Stomach (tissue), 9 donors: Measurements from ENCODE around the gene TTC7B. TPM values are rescaled to one million over a fixed set of nuclear protein-coding genes. Genes with fewer than 3 reads are reported as not detected.
"Not testable (repeated sequence)": the region's sequence is repeated elsewhere in the genome, so short reads cannot be mapped to it uniquely, and the experiment has no call there.

ENCODE experiments used
- DNase-seq, 2 donors: peaks; one replicate each; pipeline versions ENCODE4 v3.0.0 to v3.0.0-alpha.2; 2013 to 2019
- H3K27ac ChIP-seq, 5 donors: fragments of 200-600 bp in 4 of 5; sonication (generic) in 4 of 5; one replicate each; pipeline ENCODE4 v1.5.1; 2013 to 2019; ENCODE audit warnings: mild to moderate bottlenecking in 1 of 5, moderate library complexity in 1 of 5
- H3K27me3 ChIP-seq, 3 donors: fragments of 200-600 bp; sonication (generic); one replicate each; pipeline ENCODE4 v1.5.1; 2017 to 2019; ENCODE audit warnings: mixed run types in 1 of 3
- H3K36me3 ChIP-seq, 4 donors: fragments of 200-600 bp; sonication (generic); 1 replicate in 3 of 4; 2 replicates in 1 of 4; pipeline ENCODE4 v1.5.1; 2016 to 2019
- H3K4me1 ChIP-seq, 4 donors: fragments of 200-600 bp; sonication (generic); one replicate each; pipeline ENCODE4 v1.5.1; 2016 to 2019
- H3K4me3 ChIP-seq, 4 donors: fragments of 200-600 bp; sonication (generic) in 3 of 4; one replicate each; pipeline ENCODE4 v1.5.1; 2016 to 2019; ENCODE audit warnings: mild to moderate bottlenecking in 1 of 4
- H3K9me3 ChIP-seq, 4 donors: fragments of 200-600 bp; sonication (generic); one replicate each; pipeline ENCODE4 v1.5.1; 2016 to 2019
- CTCF ChIP-seq, 7 experiments: fragments of 450-650 bp in 4 of 7; fragments of 200-600 bp in 3 of 7; sonication (generic) in 3 of 7; IDR thresholded peaks; one replicate each; pipeline ENCODE4 v1.5.1; 2016 to 2019; ENCODE audit warnings: antibody characterized with exemption in 7 of 7, control low read depth in 2 of 7, mild to moderate bottlenecking in 1 of 7
- EP300 ChIP-seq: sonication (generic); formaldehyde crosslinking; IDR thresholded peaks from one replicate; pipeline ENCODE4 v1.6.1; 2017; ENCODE audit warnings: antibody characterized with exemption
- POLR2A ChIP-seq, 4 donors: fragments of 450-650 bp; IDR thresholded peaks; one replicate each; pipeline ENCODE4 v1.6.1; 2016; ENCODE audit warnings: antibody characterized with exemption in 4 of 4, control low read depth in 2 of 4, mild to moderate bottlenecking in 1 of 4, moderate library complexity in 1 of 4
- POLR2AphosphoS5 ChIP-seq, 3 donors: sonication (generic); formaldehyde crosslinking; IDR thresholded peaks; one replicate each; pipeline ENCODE4 v1.6.1; 2016; ENCODE audit warnings: antibody characterized with exemption in 3 of 3
- WGBS, 5 donors: extraction: QIAGEN DNeasy Blood & Tissue Kit in 3 of 5; methylation state at CpG; one replicate each; pipeline versions ENCODE4 v1.1.5 to v1.1.7; 2013 to 2018; 5-methylcytosine and 5-hydroxymethylcytosine counted together
- intact Hi-C: fragments of 100-400 bp; cut with DNase I; formaldehyde crosslinking; loops from one replicate; pipeline ENCODE4 v1.15.1; 2023; ENCODE audit warnings: low total_unique reads
- polyA plus RNA-seq, 3 donors: library from polyadenylated mRNA; stranded (reverse); fragments of 200-250 nt; gene quantifications; one replicate each; pipeline ENCODE4 v1.2.3, GENCODE V29; 2013
- total RNA-seq, 5 donors: library from RNA; depleted of rRNA; stranded (reverse); fragments of >200 nt; gene quantifications; one replicate each; pipeline versions ENCODE4 v1.1.0 to v1.2.3, GENCODE V29; 2014 to 2016
- donor health status: healthy with polysubstance abuse.
- donor health status: Bipolar disorder and iron deficiency.
- donor health status: healthy.

The TTC7B gene
- total and polyA plus RNA-seq, 8 donors: 6.8 to 110 (median 17.7) TPM

DNA sequence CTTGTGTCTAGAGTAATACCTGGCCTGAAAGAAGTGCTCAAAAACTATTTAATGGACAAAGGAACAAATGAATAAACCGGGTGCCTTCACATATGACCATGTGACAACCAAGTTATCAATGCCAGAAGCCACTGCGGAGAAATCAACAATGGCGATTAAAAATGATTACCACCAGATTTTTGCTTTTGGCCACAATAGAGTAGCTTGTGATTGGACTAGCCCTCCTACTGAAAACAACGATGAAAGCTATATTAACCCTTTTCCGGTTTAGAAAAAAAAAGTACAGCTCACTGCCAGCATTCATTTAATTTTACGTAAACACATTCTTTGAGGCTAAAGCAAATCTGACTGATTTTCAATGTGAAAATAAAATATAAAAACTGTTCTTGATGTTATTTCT is 41.6 kb upstream of the TTC7B start:
- Histone ChIP-seq H3K4me1 (no peaks in the 10 kb centered on the region), H3K27me3 (no peaks in the 10 kb centered on the region), H3K4me3 (peak overlapping the region in 2 of 4 donors; percentile 1 to 10), H3K36me3 (no peaks in the 10 kb centered on the region), H3K27ac (no peak overlapping the region), H3K9me3 (no peaks in the 10 kb centered on the region)
- 65 to 80% (median 77%) methylated on average over 6 of the region's 6 CpGs for WGBS, 5 donors
- TF ChIP-seq POLR2AphosphoS5 (IDR thresholded peaks at IDR 0.05): no peak
- TF ChIP-seq EP300: no peak
- TF ChIP-seq POLR2A (IDR thresholded peaks at IDR 0.05): no peak
- no peak for TF ChIP-seq CTCF (IDR thresholded peaks at IDR 0.05)
- intact Hi-C loops: no loop called here
- DNase-seq: no peak

DNA sequence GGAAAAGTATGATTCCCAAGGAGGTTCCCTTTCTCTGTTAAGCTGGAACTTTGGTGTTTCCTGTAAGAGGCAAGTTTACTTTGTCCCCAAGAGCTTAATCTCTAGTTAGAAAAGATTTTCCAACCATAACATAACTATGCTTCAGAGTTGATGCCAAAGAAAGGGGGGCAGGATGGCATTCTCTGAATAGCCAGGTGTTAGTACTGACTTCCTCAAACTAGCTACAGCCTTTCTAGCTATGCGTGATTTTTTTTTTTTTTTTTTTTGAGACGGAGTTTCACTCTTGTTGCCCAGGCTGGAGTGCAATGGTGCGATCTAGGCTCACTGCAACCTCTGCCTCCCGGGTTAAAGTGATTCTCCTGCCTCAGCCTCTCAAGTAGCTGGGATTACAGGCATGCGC is 39.9 kb upstream of the TTC7B start:
- H3K27ac ChIP-seq, H3K36me3 ChIP-seq, H3K27me3 ChIP-seq, H3K9me3 ChIP-seq, H3K4me3 ChIP-seq, H3K4me1 ChIP-seq, intact Hi-C loops, DNase-seq: not testable (repeated sequence)
- 80 to 93% (median 89%) methylated on average over 5 of the region's 5 CpGs for WGBS, 5 donors

GRCh38 chr14:90853116-90853515 is 36.9 kb upstream of the TTC7B start:
- no peak for DNase-seq
- intact Hi-C loops: no loop called here
- Histone ChIP-seq H3K36me3 (no peaks in the 10 kb centered on the region), H3K27ac (no peak overlapping the region), H3K27me3 (no peaks in the 10 kb centered on the region), H3K4me3 (no peak overlapping the region), H3K9me3 (no peaks in the 10 kb centered on the region), H3K4me1 (no peaks in the 10 kb centered on the region)
- TF ChIP-seq CTCF (IDR thresholded peaks at IDR 0.05): no peak
- TF ChIP-seq EP300: no peak
- no peak for TF ChIP-seq POLR2AphosphoS5 (IDR thresholded peaks at IDR 0.05)
- TF ChIP-seq POLR2A (IDR thresholded peaks at IDR 0.05): no peak

GRCh38 chr14:90851327-90852036 is 35.3 kb upstream of the TTC7B start:
- no peak for DNase-seq
- H3K9me3 ChIP-seq: no peaks in the 10 kb centered on the region
- peaks cover 0 to 4% (median 0%) of the 10 kb centered on the region in 4 donors for H3K36me3 ChIP-seq
- no peak overlapping the region for H3K4me3 ChIP-seq
- no peaks in the 10 kb centered on the region for H3K27me3 ChIP-seq
- 84 to 89% (median 88%) methylated on average over 5 of the region's 5 CpGs for WGBS, 5 donors
- intact Hi-C loops: no loop called here
- H3K27ac ChIP-seq: no peak overlapping the region
- H3K4me1 ChIP-seq: no peaks in the 10 kb centered on the region
- TF ChIP-seq POLR2A (IDR thresholded peaks at IDR 0.05) (no peak), POLR2AphosphoS5 (IDR thresholded peaks at IDR 0.05) (no peak), EP300 (no peak), CTCF (IDR thresholded peaks at IDR 0.05) (no peak)

- intact Hi-C loops: no loop called here
- TF ChIP-seq POLR2A (IDR thresholded peaks at IDR 0.05) (no peak), EP300 (no peak), POLR2AphosphoS5 (IDR thresholded peaks at IDR 0.05) (no peak), CTCF (IDR thresholded peaks at IDR 0.05) (no peak)
- Histone ChIP-seq H3K27ac (no peak overlapping the region), H3K27me3 (no peaks in the 10 kb centered on the region), H3K4me1 (no peaks in the 10 kb centered on the region), H3K4me3 (no peak overlapping the region), H3K36me3 (peaks cover 0 to 7% (median 0%) of the 10 kb centered on the region in 4 donors), H3K9me3 (no peaks in the 10 kb centered on the region)
- 66 to 80% (median 77%) methylated on average over 3 of the region's 3 CpGs for WGBS, 5 donors
- peak in 1 of 2 donors; percentile 63 for DNase-seq
Observed at GRCh38 chr14:90850487-90850886, 34.3 kb upstream of the TTC7B start.
